Common myeloid progenitor, CD34-positive (primary cell): Measurements from ENCODE around the gene TGOLN2.
"Not testable (repeated sequence)": the region's sequence is repeated elsewhere in the genome, so short reads cannot be mapped to it uniquely, and the experiment has no call there.

Experiments used
- CTCF ChIA-PET: fragments of 350-600 bp; sonication (Branson Sonifier 250); formaldehyde crosslinking; loops from one replicate; lab custom pipeline; 2021; ENCODE audit warnings: antibody characterized with exemption; lab: Charles Lee
- POLR2A ChIA-PET: fragments of 350-600 bp; sonication (Branson Sonifier 250); formaldehyde crosslinking; loops from one replicate; lab custom pipeline; 2021; ENCODE audit warnings: antibody characterized with exemption; lab: Charles Lee
- DNase-seq, 3 donors: peaks; one replicate each; pipeline versions ENCODE4 v3.0.0 to v3.0.0-alpha.2; 2013
- H3K27ac ChIP-seq, 2 experiments: 1 replicate in 1 of 2; 2 replicates in 1 of 2; pipeline ENCODE4 v1.7.0; 2013; ENCODE audit warnings: inconsistent platforms in 2 of 2, low read length in 2 of 2, mild to moderate bottlenecking in 2 of 2, low read depth in 1 of 2, moderate library complexity in 1 of 2; ENCODE audit not compliant: severe bottlenecking in 2 of 2, insufficient read depth in 1 of 2, poor library complexity in 1 of 2
- H3K27me3 ChIP-seq, 5 experiments: replicated peaks in 2 of 5; 1 replicate in 3 of 5; 2 replicates in 2 of 5; pipeline versions ENCODE4 v1.6.1 to v1.7.0; 2013; ENCODE audit warnings: low read length in 4 of 5, mild to moderate bottlenecking in 2 of 5, moderate library complexity in 2 of 5, inconsistent platforms in 1 of 5; ENCODE audit not compliant: insufficient read depth in 5 of 5, control insufficient read depth in 4 of 5
- H3K36me3 ChIP-seq, 4 experiments: 1 replicate in 2 of 4; 2 replicates in 2 of 4; pipeline versions ENCODE4 v1.6.1 to v1.7.0; 2013; ENCODE audit warnings: low read length in 3 of 4, control low read depth in 1 of 4, mild to moderate bottlenecking in 1 of 4; ENCODE audit not compliant: control insufficient read depth in 4 of 4, insufficient read depth in 4 of 4
- H3K4me1 ChIP-seq, 4 experiments: 1 replicate in 3 of 4; 2 replicates in 1 of 4; pipeline versions ENCODE4 v1.6.1 to v1.7.1; 2013; ENCODE audit warnings: low read length in 3 of 4, mild to moderate bottlenecking in 3 of 4, control low read depth in 1 of 4, inconsistent platforms in 1 of 4, moderate library complexity in 1 of 4; ENCODE audit not compliant: control insufficient read depth in 4 of 4, insufficient read depth in 4 of 4; ENCODE audit errors: control extremely low read depth in 1 of 4
- H3K4me3 ChIP-seq, 7 experiments: 1 replicate in 4 of 7; 2 replicates in 3 of 7; pipeline versions ENCODE4 v1.5.1 to v1.7.0; 2013; ENCODE audit warnings: mild to moderate bottlenecking in 7 of 7, low read length in 6 of 7, moderate library complexity in 6 of 7, inconsistent platforms in 2 of 7, low read depth in 2 of 7, control low read depth in 1 of 7; ENCODE audit not compliant: insufficient read depth in 4 of 7, control insufficient read depth in 1 of 7; ENCODE audit errors: extremely low read depth in 1 of 7
- H3K9me3 ChIP-seq, 5 experiments: 1 replicate in 4 of 5; 2 replicates in 1 of 5; pipeline versions ENCODE4 v1.6.1 to v1.7.1; 2013; ENCODE audit warnings: low read length in 4 of 5, mild to moderate bottlenecking in 2 of 5, inconsistent platforms in 1 of 5, low read depth in 1 of 5, moderate library complexity in 1 of 5; ENCODE audit not compliant: control insufficient read depth in 4 of 5, insufficient read depth in 2 of 5; ENCODE audit errors: control extremely low read depth in 1 of 5
- WGBS: methylation state at CpG from one replicate; pipeline ENCODE4 v1.1.5; 2013; ENCODE audit not compliant: insufficient coverage; 5-methylcytosine and 5-hydroxymethylcytosine counted together

Gene TGOLN2

DNA sequence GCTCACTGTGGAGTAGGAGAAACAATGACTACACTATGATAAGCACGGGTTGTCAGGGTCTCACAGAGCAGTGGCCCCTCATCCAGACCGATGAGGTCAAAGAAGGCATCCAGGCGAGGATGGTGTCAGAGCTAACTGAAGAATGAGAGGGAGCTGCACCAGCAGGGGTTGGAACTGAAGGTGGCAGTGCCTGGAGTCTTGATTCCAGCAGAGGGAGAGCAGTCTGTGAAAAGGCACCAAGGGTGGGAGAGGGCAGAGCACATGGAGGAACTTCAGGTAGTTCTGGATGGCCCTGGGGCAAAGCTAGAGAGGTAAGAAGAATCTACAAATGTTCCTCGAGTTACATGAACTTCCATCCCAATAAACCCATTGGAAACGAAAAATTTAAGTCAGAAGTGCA is 39.4 kb upstream of the TGOLN2 start:
- Histone ChIP-seq H3K27me3 (no peaks in the 10 kb centered on the region), H3K4me1 (peaks cover 0 to 6% (median 0%) of the 10 kb centered on the region in 4 experiments), H3K9me3 (no peaks in the 10 kb centered on the region), H3K4me3 (no peak overlapping the region), H3K36me3 (peaks cover 9 to 15% (median 11%) of the 10 kb centered on the region in 4 experiments), H3K27ac (no peak overlapping the region)
- CTCF ChIA-PET, result interaction anchor here (1.1 to 3.5 kb wide), 3 partner anchors 10 to 40 kb away, joined by 3 to 12 read pairs (median 3); no protein-coding TSS in a partner anchor
- no peak for DNase-seq
- 94% methylated on average over 5 of the region's 5 CpGs for WGBS
- POLR2A ChIA-PET, result interaction anchor here (1.0 kb wide), 1 partner anchor 71 kb away, joined by 3 read pairs; no protein-coding TSS in a partner anchor

DNA sequence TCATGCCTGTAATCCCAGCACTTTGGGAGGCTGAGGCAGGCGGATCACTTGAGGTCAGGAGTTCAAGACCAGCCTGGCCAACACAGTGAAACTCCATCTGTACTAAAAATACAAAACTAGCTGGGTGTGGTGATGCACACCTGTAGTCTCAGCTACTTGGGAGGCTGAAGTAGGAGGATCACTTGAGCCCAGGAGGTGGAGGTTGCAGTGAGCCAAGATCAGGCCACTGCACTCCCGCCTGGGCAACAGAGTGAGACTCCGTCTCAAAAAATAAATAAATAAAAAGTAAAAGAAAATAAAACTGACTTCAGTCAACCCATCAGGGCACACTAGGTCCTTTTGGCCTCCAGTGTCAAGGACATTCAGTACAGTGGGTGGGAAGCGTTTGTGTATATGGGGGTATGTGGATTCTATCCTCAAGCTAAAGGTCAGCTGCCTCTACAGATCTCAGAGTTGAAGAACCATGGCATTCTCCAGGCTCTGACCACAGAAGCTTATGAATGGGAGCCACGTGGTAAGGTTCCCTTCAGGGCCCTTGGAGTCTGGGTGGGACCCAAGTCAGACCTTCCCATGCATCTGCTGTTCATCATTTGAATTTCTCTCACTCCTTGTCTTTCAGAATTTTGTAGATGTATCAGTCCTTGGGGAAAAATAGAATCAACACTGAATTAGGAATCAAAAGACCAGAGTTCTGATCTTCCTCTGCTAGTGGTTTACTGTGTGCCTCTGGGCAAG is 35.0 kb upstream of the TGOLN2 start:
- H3K36me3 ChIP-seq, result peaks cover 6 to 20% (median 12%) of the 10 kb centered on the region in 4 experiments
- POLR2A ChIA-PET, H3K27me3 ChIP-seq, H3K4me1 ChIP-seq, H3K4me3 ChIP-seq, H3K27ac ChIP-seq, DNase-seq, H3K9me3 ChIP-seq: not testable (repeated sequence)
- WGBS, result 94% methylated on average over 2 of the region's 5 CpGs
- CTCF ChIA-PET, result interaction anchor here (0.8 kb wide), 1 partner anchor 29 kb away, joined by 4 read pairs; no protein-coding TSS in a partner anchor

DNA sequence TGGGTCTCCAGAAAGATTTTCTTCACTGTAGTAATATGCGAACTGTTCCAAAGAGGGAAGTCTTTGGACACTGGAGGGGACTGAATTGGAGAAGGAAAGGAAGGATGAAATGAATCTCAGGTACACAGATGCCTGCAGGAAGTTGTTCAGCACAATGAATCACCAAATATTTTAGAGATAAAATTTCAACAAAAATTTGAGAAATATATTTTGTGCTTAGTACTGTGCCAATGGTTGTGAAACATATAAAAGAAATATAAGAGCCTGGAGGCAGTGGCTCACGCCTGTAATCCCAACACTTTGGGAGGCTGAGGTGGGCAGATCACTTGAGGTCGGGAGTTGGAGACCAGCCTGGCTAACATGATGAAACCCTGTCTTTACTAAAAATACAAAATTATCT is 29.9 kb upstream of the TGOLN2 start:
- 100% methylated on average over 2 of the region's 3 CpGs for WGBS
- peaks cover 4 to 24% (median 22%) of the 10 kb centered on the region in 4 experiments for H3K4me1 ChIP-seq
- H3K27me3 ChIP-seq, result no peaks in the 10 kb centered on the region
- H3K9me3 ChIP-seq, result no peaks in the 10 kb centered on the region
- CTCF ChIA-PET, result interaction anchor here (0.9 kb wide), 1 partner anchor 18 kb away, joined by 3 read pairs; no protein-coding TSS in a partner anchor
- no peak overlapping the region for H3K4me3 ChIP-seq
- POLR2A ChIA-PET, result no interaction called here
- DNase-seq, result no peak
- peaks cover 7 to 22% (median 11%) of the 10 kb centered on the region in 4 experiments for H3K36me3 ChIP-seq
- H3K27ac ChIP-seq, result no peak overlapping the region

DNA sequence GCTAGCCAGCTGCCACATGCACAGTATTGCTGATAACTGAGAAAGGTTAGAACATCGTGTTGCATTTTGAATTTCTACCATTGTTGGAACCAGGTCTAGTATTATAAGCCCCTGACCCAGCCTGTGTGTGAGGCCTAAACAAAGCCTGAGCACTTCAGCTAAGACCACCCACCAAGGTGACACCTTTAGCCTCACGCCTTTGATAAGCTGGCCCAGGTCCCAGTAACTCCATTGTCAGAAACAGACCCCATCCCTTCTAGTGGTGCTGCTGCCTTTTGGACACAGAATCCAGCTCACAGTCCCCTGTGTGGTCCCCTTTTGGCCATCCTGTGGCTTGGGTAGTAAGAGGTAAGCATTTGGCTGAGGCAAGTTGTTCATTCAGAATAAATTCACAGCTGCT is 28.4 kb upstream of the TGOLN2 start:
- WGBS, result 88% methylated on average over 1 of the region's 2 CpGs
- POLR2A ChIA-PET, result interaction anchor here (2.4 kb wide), 1 partner anchor 29 kb away, joined by 12 read pairs; the partner anchor contains the start of gene TGOLN2
- H3K27ac ChIP-seq, result no peak overlapping the region
- no peak overlapping the region for H3K4me3 ChIP-seq
- H3K27me3 ChIP-seq, result no peaks in the 10 kb centered on the region
- H3K36me3 ChIP-seq, result peaks cover 7 to 28% (median 11%) of the 10 kb centered on the region in 4 experiments
- H3K4me1 ChIP-seq, result peaks cover 4 to 24% (median 22%) of the 10 kb centered on the region in 4 experiments
- CTCF ChIA-PET, result interaction anchor here (0.8 to 1.6 kb wide), 5 partner anchors 11 to 196 kb away, joined by 3 to 4 read pairs (median 3); no protein-coding TSS in a partner anchor
- no peaks in the 10 kb centered on the region for H3K9me3 ChIP-seq
- no peak for DNase-seq

DNA sequence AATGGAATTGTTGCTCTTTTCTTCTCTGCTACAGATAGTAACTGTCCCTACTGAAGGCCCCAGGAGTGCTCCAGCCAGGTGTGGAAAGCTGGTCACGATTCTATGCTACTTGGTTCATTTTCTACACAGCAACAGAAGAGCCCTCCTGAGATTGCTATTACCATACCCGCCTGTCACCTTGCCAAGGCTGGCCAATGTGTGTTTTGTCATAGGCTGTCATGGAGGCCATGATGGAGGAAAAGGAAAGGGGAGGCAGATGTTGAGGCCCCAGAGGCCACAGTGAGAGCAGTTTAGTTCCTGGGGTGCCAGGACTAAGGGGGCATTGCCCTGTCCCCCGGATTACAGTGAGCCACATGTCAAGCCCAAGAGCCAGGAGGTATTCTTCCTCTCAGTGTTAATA is 27.7 kb upstream of the TGOLN2 start:
- Histone ChIP-seq H3K27ac (no peak overlapping the region), H3K27me3 (no peaks in the 10 kb centered on the region), H3K36me3 (peaks cover 10 to 33% (median 16%) of the 10 kb centered on the region in 4 experiments), H3K9me3 (no peaks in the 10 kb centered on the region), H3K4me3 (peak overlapping the region in 4 of 7 experiments; percentile 80 to 96 (median 94)), H3K4me1 (peaks cover 4 to 24% (median 22%) of the 10 kb centered on the region in 4 experiments)
- 60% methylated on average over 1 of the region's 3 CpGs for WGBS
- DNase-seq, result peak in 1 of 3 donors; percentile 22
- ChIA-PET CTCF (interaction anchor here (1.3 to 1.8 kb wide), 4 partner anchors 10 to 197 kb away, joined by 3 to 4 read pairs (median 4); no protein-coding TSS in a partner anchor), POLR2A (interaction anchor here (2.4 kb wide), 1 partner anchor 28 kb away, joined by 12 read pairs; the partner anchor contains the start of gene TGOLN2)

DNA sequence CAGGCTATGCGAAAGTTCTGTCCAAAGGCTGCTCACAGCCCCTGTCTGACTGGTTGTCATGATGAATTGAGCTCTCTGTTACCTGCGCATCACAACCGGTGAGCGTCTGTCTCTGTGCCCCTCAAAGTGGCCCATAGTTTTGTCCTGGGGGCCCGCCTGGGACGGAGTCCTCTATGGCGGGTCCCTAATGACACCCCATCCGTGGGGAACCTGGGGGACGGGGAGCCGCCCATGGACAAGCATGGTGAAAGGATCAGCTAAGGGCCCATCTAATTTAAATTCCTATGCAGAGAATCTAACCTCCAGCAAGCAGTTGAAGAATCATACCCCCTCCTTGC is 27.3 kb upstream of the TGOLN2 start:
- Histone ChIP-seq H3K4me1 (peaks cover 4 to 24% (median 22%) of the 10 kb centered on the region in 4 experiments), H3K4me3 (peak overlapping the region; percentile 58 to 96 (median 81)), H3K9me3 (no peaks in the 10 kb centered on the region), H3K36me3 (peaks cover 10 to 37% (median 20%) of the 10 kb centered on the region in 4 experiments), H3K27me3 (no peaks in the 10 kb centered on the region), H3K27ac (peak overlapping the region; percentile 91 to 96)
- CTCF ChIA-PET, result interaction anchor here (0.8 to 1.8 kb wide), 4 partner anchors 9 to 197 kb away, joined by 3 to 4 read pairs (median 4); no protein-coding TSS in a partner anchor
- DNase-seq, result no peak
- WGBS, result 20% methylated on average over 6 of the region's 10 CpGs
- POLR2A ChIA-PET, result interaction anchor here (0.5 to 2.4 kb wide), 3 partner anchors 28 to 233 kb away, joined by 3 to 12 read pairs (median 4); partner anchors contain the start of genes SH2D6 and TGOLN2
